HS-5 (cell line): ENCODE data around the gene PLEKHJ1.

Experiments
- DNase-seq: peaks from one replicate; pipeline ENCODE4 v3.0.0-alpha.2; 2012; ENCODE audit warnings: low read depth

Gene PLEKHJ1

GRCh38 chr19:2269244-2270156 lies 33.4 kb upstream of the PLEKHJ1 start:
- DNase-seq = peak; percentile 61

- DNase-seq = no peak
Measured at GRCh38 chr19:2268861-2269243, 32.7 kb upstream of the PLEKHJ1 start.

- no peak for DNase-seq
Measured at GRCh38 chr19:2268480-2268830, 32.3 kb upstream of the PLEKHJ1 start.

GRCh38 chr19:2266183-2266993 lies 30.3 kb upstream of the PLEKHJ1 start:
- no peak for DNase-seq

- DNase-seq = no peak
Measured at GRCh38 chr19:2261438-2262172, 25.5 kb upstream of the PLEKHJ1 start.

GRCh38 chr19:2260341-2260805 lies 24.2 kb upstream of the PLEKHJ1 start:
- no peak for DNase-seq

- DNase-seq = no peak
Measured at GRCh38 chr19:2259336-2259735, 23.2 kb upstream of the PLEKHJ1 start.

GRCh38 chr19:2255982-2256685 lies 20.0 kb upstream of the PLEKHJ1 start, which contains the start of gene JSRP1:
Gene JSRP1 (minus strand): TSS chr19:2256417. CDS start chr19:2255314, 1,103 bp downstream.
- no peak for DNase-seq

- no peak for DNase-seq
Measured at GRCh38 chr19:2255112-2255845, 19.1 kb upstream of the PLEKHJ1 start.

GRCh38 chr19:2254064-2254872 lies 18.1 kb upstream of the PLEKHJ1 start:
- DNase-seq = no peak

- DNase-seq = no peak
Measured at GRCh38 chr19:2253106-2254063, 17.3 kb upstream of the PLEKHJ1 start.

GRCh38 chr19:2252797-2253105 lies 16.6 kb upstream of the PLEKHJ1 start:
- no peak for DNase-seq

- no peak for DNase-seq
Measured at GRCh38 chr19:2252055-2252796, 16.1 kb upstream of the PLEKHJ1 start.

- DNase-seq = no peak
Measured at GRCh38 chr19:2251106-2252054, 15.3 kb upstream of the PLEKHJ1 start.

- no peak for DNase-seq
Measured at GRCh38 chr19:2250766-2251105, 14.6 kb upstream of the PLEKHJ1 start.

- DNase-seq = no peak
Measured at GRCh38 chr19:2249880-2250765, 14.0 kb upstream of the PLEKHJ1 start.
